Mesenchymal stem cell (in vitro differentiated cells and primary cell): ENCODE data around the gene LPP.

ENCODE experiments used
- DNase-seq: peaks from one replicate; pipeline ENCODE4 v3.0.0-alpha.2; 2013
- H2AFZ ChIP-seq: one replicate; pipeline ENCODE4 v1.6.1; 2013; ENCODE audit warnings: low read depth, mild to moderate bottlenecking, control low read depth, inconsistent platforms, low read length, moderate library complexity
- H2AK5ac ChIP-seq: 2 replicates; pipeline ENCODE4 v1.6.1; 2013; ENCODE audit warnings: low read length, moderate library complexity, mild to moderate bottlenecking, inconsistent platforms; ENCODE audit not compliant: severe bottlenecking
- H2BK120ac ChIP-seq: one replicate; pipeline ENCODE4 v1.6.1; 2013; ENCODE audit warnings: low read depth, mild to moderate bottlenecking, inconsistent platforms, low read length, moderate library complexity
- H2BK12ac ChIP-seq, 2 experiments: one replicate each; pipeline ENCODE4 v1.6.1; 2013; ENCODE audit warnings: inconsistent platforms in 2 of 2, low read length in 2 of 2, mild to moderate bottlenecking in 2 of 2, moderate library complexity in 2 of 2, control low read depth in 1 of 2
- H2BK15ac ChIP-seq: one replicate; pipeline ENCODE4 v1.6.1; 2013; ENCODE audit warnings: mild to moderate bottlenecking, low read depth, inconsistent platforms; ENCODE audit not compliant: poor library complexity, severe bottlenecking
- H2BK5ac ChIP-seq: 2 replicates; pipeline ENCODE4 v1.6.1; 2013; ENCODE audit warnings: low read depth, mild to moderate bottlenecking, low read length, control low read depth, inconsistent platforms; ENCODE audit not compliant: poor library complexity, severe bottlenecking
- H3K14ac ChIP-seq, 2 experiments: one replicate each; pipeline ENCODE4 v1.6.1; 2013; ENCODE audit warnings: inconsistent platforms in 2 of 2, low read length in 2 of 2, control low read depth in 1 of 2, mild to moderate bottlenecking in 1 of 2, moderate library complexity in 1 of 2
- H3K18ac ChIP-seq, 2 experiments: one replicate each; pipeline ENCODE4 v1.6.1; 2013; ENCODE audit warnings: inconsistent platforms in 2 of 2, low read length in 2 of 2, control low read depth in 1 of 2, low read depth in 1 of 2, mild to moderate bottlenecking in 1 of 2
- H3K23ac ChIP-seq, 2 experiments: one replicate each; pipeline ENCODE4 v1.6.1; 2013; ENCODE audit warnings: inconsistent platforms in 2 of 2, low read length in 2 of 2, mild to moderate bottlenecking in 2 of 2, moderate library complexity in 2 of 2, control low read depth in 1 of 2
- H3K27ac ChIP-seq: 2 replicates; pipeline ENCODE4 v1.5.1; 2013; ENCODE audit warnings: mild to moderate bottlenecking, moderate library complexity, low read length, control low read depth, inconsistent platforms; ENCODE audit not compliant: poor library complexity, severe bottlenecking
- H3K27me3 ChIP-seq, 2 experiments: 2 replicates each; pipeline versions ENCODE4 v1.6.1 to v1.7.0; 2013; ENCODE audit warnings: low read length in 2 of 2, mild to moderate bottlenecking in 2 of 2, moderate library complexity in 2 of 2, control low read depth in 1 of 2, inconsistent platforms in 1 of 2; ENCODE audit not compliant: control insufficient read depth in 1 of 2, insufficient read depth in 1 of 2
- H3K36me3 ChIP-seq, 2 experiments: 2 replicates each; pipeline versions ENCODE4 v1.6.1 to v1.7.0; 2013; ENCODE audit warnings: low read length in 2 of 2, control low read depth in 1 of 2, inconsistent platforms in 1 of 2, low read depth in 1 of 2, mild to moderate bottlenecking in 1 of 2; ENCODE audit not compliant: insufficient read depth in 2 of 2, control insufficient read depth in 1 of 2
- H3K4ac ChIP-seq, 2 experiments: one replicate each; pipeline ENCODE4 v1.6.1; 2013; ENCODE audit warnings: inconsistent platforms in 2 of 2, low read length in 2 of 2, mild to moderate bottlenecking in 2 of 2, moderate library complexity in 2 of 2, control low read depth in 1 of 2, low read depth in 1 of 2
- H3K4me1 ChIP-seq: 2 replicates; pipeline ENCODE4 v1.6.1; 2013; ENCODE audit warnings: low read depth, low read length, control low read depth; ENCODE audit not compliant: control insufficient read depth, insufficient read depth
- H3K4me2 ChIP-seq: 2 replicates; pipeline ENCODE4 v1.6.1; 2013; ENCODE audit warnings: low read length, mild to moderate bottlenecking, inconsistent platforms; ENCODE audit not compliant: poor library complexity, severe bottlenecking
- H3K4me3 ChIP-seq, 2 experiments: 2 replicates each; pipeline versions ENCODE4 v1.5.1 to v1.7.0; 2013; ENCODE audit warnings: low read length in 2 of 2, mild to moderate bottlenecking in 2 of 2, control low read depth in 1 of 2, low read depth in 1 of 2; ENCODE audit not compliant: insufficient read depth in 1 of 2
- H3K79me1 ChIP-seq: replicated peaks from 2 replicates; pipeline ENCODE4 v1.6.1; 2013; ENCODE audit warnings: mild to moderate bottlenecking, control low read depth, low read length, inconsistent platforms; ENCODE audit not compliant: poor library complexity, severe bottlenecking
- H3K9ac ChIP-seq: 2 replicates; pipeline ENCODE4 v1.7.0; 2013; ENCODE audit warnings: mild to moderate bottlenecking, low read length, moderate library complexity
- H3K9me3 ChIP-seq: 2 replicates; pipeline ENCODE4 v1.7.0; 2013; ENCODE audit warnings: mild to moderate bottlenecking, low read length; ENCODE audit not compliant: control insufficient read depth
- H4K8ac ChIP-seq: one replicate; pipeline ENCODE4 v1.6.1; 2013; ENCODE audit warnings: inconsistent platforms, mild to moderate bottlenecking, low read length, moderate library complexity
- H4K91ac ChIP-seq: one replicate; pipeline ENCODE4 v1.6.1; 2013; ENCODE audit warnings: mild to moderate bottlenecking, low read length, inconsistent platforms
- WGBS: methylation state at CpG from one replicate; pipeline ENCODE4 v1.1.7; 2013; ENCODE audit warnings: mixed read lengths; 5-methylcytosine and 5-hydroxymethylcytosine counted together

LPP gene

GRCh38 chr3:188854772-188855149 is 700.8 kb downstream of the LPP start:
- H2BK5ac ChIP-seq: no peak overlapping the region
- H3K79me1 ChIP-seq: peaks cover 13% of the 10 kb centered on the region
- no peak overlapping the region for H3K4ac ChIP-seq
- peak overlapping the region; percentile 58 for H3K9ac ChIP-seq
- H3K9me3 ChIP-seq: no peaks in the 10 kb centered on the region
- H3K4me2 ChIP-seq: no peak overlapping the region
- H4K91ac ChIP-seq: no peak overlapping the region
- H3K23ac ChIP-seq: no peak overlapping the region
- no peak overlapping the region for H4K8ac ChIP-seq
- H2AFZ ChIP-seq: no peak overlapping the region
- H3K36me3 ChIP-seq: no peaks in the 10 kb centered on the region
- H3K4me3 ChIP-seq: no peak overlapping the region
- no peaks in the 10 kb centered on the region for H3K4me1 ChIP-seq
- H2BK12ac ChIP-seq: no peak overlapping the region
- no peak overlapping the region for H3K27ac ChIP-seq
- H3K27me3 ChIP-seq: no peaks in the 10 kb centered on the region
- H2BK15ac ChIP-seq: no peak overlapping the region
- peak overlapping the region in 1 of 2 experiments; percentile 45 for H3K18ac ChIP-seq
- DNase-seq: peak; percentile 38
- no peak overlapping the region for H2AK5ac ChIP-seq
- H2BK120ac ChIP-seq: no peak overlapping the region
- no peak overlapping the region for H3K14ac ChIP-seq

GRCh38 chr3:188855675-188856074 is 701.7 kb downstream of the LPP start:
- H3K9me3 ChIP-seq: no peaks in the 10 kb centered on the region
- no peak overlapping the region for H3K27ac ChIP-seq
- no peaks in the 10 kb centered on the region for H3K27me3 ChIP-seq
- no peaks in the 10 kb centered on the region for H3K36me3 ChIP-seq
- no peaks in the 10 kb centered on the region for H3K4me1 ChIP-seq
- DNase-seq: no peak
- H2AFZ ChIP-seq: no peak overlapping the region
- no peak overlapping the region for H2BK5ac ChIP-seq
- peaks cover 16% of the 10 kb centered on the region for H3K79me1 ChIP-seq
- no peak overlapping the region for H3K4ac ChIP-seq
- H4K8ac ChIP-seq: no peak overlapping the region
- H3K23ac ChIP-seq: no peak overlapping the region
- no peak overlapping the region for H3K4me3 ChIP-seq
- H2BK15ac ChIP-seq: no peak overlapping the region
- WGBS: 85% methylated on average over 3 of the region's 3 CpGs
- no peak overlapping the region for H2AK5ac ChIP-seq
- H3K4me2 ChIP-seq: no peak overlapping the region
- no peak overlapping the region for H2BK120ac ChIP-seq
- no peak overlapping the region for H2BK12ac ChIP-seq
- no peak overlapping the region for H3K18ac ChIP-seq
- no peak overlapping the region for H3K9ac ChIP-seq
- H3K14ac ChIP-seq: no peak overlapping the region
- H4K91ac ChIP-seq: no peak overlapping the region

GRCh38 chr3:188860147-188860546 is 706.2 kb downstream of the LPP start:
- no peak overlapping the region for H2AFZ ChIP-seq

GRCh38 chr3:188861842-188862744 is 708.1 kb downstream of the LPP start:
- peak; percentile 57 for DNase-seq
- Histone ChIP-seq H3K27ac (no peak overlapping the region), H2BK12ac (no peak overlapping the region), H3K23ac (no peak overlapping the region), H3K79me1 (peaks cover 8% of the 10 kb centered on the region), H3K18ac (no peak overlapping the region), H3K4me2 (no peak overlapping the region), H2BK15ac (no peak overlapping the region), H2AK5ac (no peak overlapping the region), H2BK5ac (no peak overlapping the region), H3K9me3 (no peaks in the 10 kb centered on the region), H3K36me3 (peaks cover 5 to 12% of the 10 kb centered on the region in 2 experiments), H3K4me1 (no peaks in the 10 kb centered on the region), H3K14ac (no peak overlapping the region), H3K9ac (peak overlapping the region; percentile 28), H3K27me3 (no peaks in the 10 kb centered on the region), H4K91ac (no peak overlapping the region), H2AFZ (no peak overlapping the region), H2BK120ac (no peak overlapping the region), H3K4me3 (no peak overlapping the region), H3K4ac (no peak overlapping the region), H4K8ac (no peak overlapping the region)
- WGBS: 90% methylated on average over 3 of the region's 5 CpGs

More at GRCh38 chr3:188860147-188860546, 706.2 kb downstream of the LPP start:
- Histone ChIP-seq H2BK15ac (no peak overlapping the region), H2AK5ac (no peak overlapping the region), H3K4me1 (no peaks in the 10 kb centered on the region), H2BK12ac (no peak overlapping the region), H3K79me1 (peaks cover 8% of the 10 kb centered on the region), H3K27me3 (no peaks in the 10 kb centered on the region), H4K91ac (no peak overlapping the region), H2BK5ac (no peak overlapping the region), H3K18ac (no peak overlapping the region), H3K4me3 (no peak overlapping the region), H3K4me2 (no peak overlapping the region), H2BK120ac (no peak overlapping the region), H3K4ac (no peak overlapping the region), H3K14ac (no peak overlapping the region), H3K27ac (no peak overlapping the region), H3K9ac (no peak overlapping the region), H3K36me3 (no peaks in the 10 kb centered on the region), H4K8ac (no peak overlapping the region), H3K9me3 (no peaks in the 10 kb centered on the region), H3K23ac (no peak overlapping the region)
- peak; percentile 30 for DNase-seq
- WGBS: 100% methylated on average over 3 of the region's 3 CpGs
